H9 (cell line): ENCODE measurements around the gene PCYT1B. TPM values are rescaled to one million over a fixed set of nuclear protein-coding genes. Genes with fewer than 3 reads are reported as not detected.

ENCODE experiments used
- DNase-seq: peaks from one replicate; pipeline ENCODE4 v3.0.0-alpha.2; 2017
- H2AFZ ChIP-seq: one replicate; pipeline ENCODE4 v1.6.1; 2013; ENCODE audit warnings: mild to moderate bottlenecking, low read length, control low read depth, moderate library complexity
- H2AK5ac ChIP-seq: 2 replicates; pipeline ENCODE4 v1.6.1; 2013; ENCODE audit warnings: low read length, control low read depth, mixed read lengths; ENCODE audit not compliant: insufficient read length
- H2BK120ac ChIP-seq: one replicate; pipeline ENCODE4 v1.6.1; 2013; ENCODE audit warnings: low read depth, mild to moderate bottlenecking, low read length, control low read depth, inconsistent platforms; ENCODE audit not compliant: poor library complexity, severe bottlenecking
- H2BK12ac ChIP-seq: 2 replicates; pipeline ENCODE4 v1.6.1; 2013; ENCODE audit warnings: low read length, control low read depth, mixed read lengths, low read depth; ENCODE audit not compliant: insufficient read length
- H2BK15ac ChIP-seq: 2 replicates; pipeline ENCODE4 v1.6.1; 2013; ENCODE audit warnings: low read depth, low read length, control low read depth
- H2BK20ac ChIP-seq: one replicate; pipeline ENCODE4 v1.6.1; 2013; ENCODE audit warnings: low read depth, mild to moderate bottlenecking, low read length, control low read depth, inconsistent platforms; ENCODE audit not compliant: poor library complexity, severe bottlenecking
- H2BK5ac ChIP-seq: 2 replicates; pipeline ENCODE4 v1.6.1; 2013; ENCODE audit warnings: low read length, control low read depth, mixed read lengths; ENCODE audit not compliant: insufficient read length
- H3K14ac ChIP-seq: 2 replicates; pipeline ENCODE4 v1.6.1; 2013; ENCODE audit warnings: low read length, control low read depth; ENCODE audit not compliant: insufficient read depth
- H3K18ac ChIP-seq: 2 replicates; pipeline ENCODE4 v1.6.1; 2013; ENCODE audit warnings: low read depth, mild to moderate bottlenecking, mixed read lengths, low read length, control low read depth; ENCODE audit not compliant: insufficient read length
- H3K23ac ChIP-seq: 2 replicates; pipeline ENCODE4 v1.6.1; 2013; ENCODE audit warnings: low read length, control low read depth, mixed read lengths, low read depth; ENCODE audit not compliant: insufficient read length
- H3K23me2 ChIP-seq: 2 replicates; pipeline ENCODE4 v1.6.1; 2013; ENCODE audit warnings: low read depth, mild to moderate bottlenecking, mixed read lengths, low read length, control low read depth; ENCODE audit not compliant: insufficient read length, poor library complexity, severe bottlenecking
- H3K27ac ChIP-seq: 2 replicates; pipeline ENCODE4 v1.5.1; 2013; ENCODE audit warnings: low read length, control low read depth, mixed read lengths, low read depth; ENCODE audit not compliant: insufficient read length
- H3K27me3 ChIP-seq: 2 replicates; pipeline ENCODE4 v1.6.1; 2013; ENCODE audit warnings: low read length, control low read depth, inconsistent platforms; ENCODE audit not compliant: insufficient read depth
- H3K4ac ChIP-seq: 2 replicates; pipeline ENCODE4 v1.6.1; 2013; ENCODE audit warnings: low read depth, mild to moderate bottlenecking, control low read depth, inconsistent platforms, low read length, moderate library complexity
- H3K4me1 ChIP-seq: 2 replicates; pipeline ENCODE4 v1.6.1; 2013; ENCODE audit warnings: low read length, control low read depth, inconsistent platforms; ENCODE audit not compliant: insufficient read depth
- H3K4me2 ChIP-seq: 2 replicates; pipeline ENCODE4 v1.6.1; 2013; ENCODE audit warnings: low read length, control low read depth, mixed read lengths; ENCODE audit not compliant: insufficient read length, insufficient read depth
- H3K56ac ChIP-seq: 2 replicates; pipeline ENCODE4 v1.6.1; 2013; ENCODE audit warnings: low read depth, mild to moderate bottlenecking, mixed read lengths, low read length, control low read depth; ENCODE audit not compliant: insufficient read length
- H3K79me1 ChIP-seq: 2 replicates; pipeline ENCODE4 v1.6.1; 2013; ENCODE audit warnings: low read depth, mild to moderate bottlenecking, moderate library complexity, low read length, control low read depth, inconsistent platforms; ENCODE audit not compliant: insufficient read depth, poor library complexity, severe bottlenecking
- H3K79me2 ChIP-seq: 2 replicates; pipeline ENCODE4 v1.6.1; 2013; ENCODE audit warnings: low read length, control low read depth, inconsistent platforms; ENCODE audit not compliant: insufficient read depth
- H3K9ac ChIP-seq: 2 replicates; pipeline ENCODE4 v1.6.1; 2013; ENCODE audit warnings: low read length, control low read depth, mixed read lengths; ENCODE audit not compliant: insufficient read length; ENCODE audit errors: extremely low read depth
- H3K9me3 ChIP-seq: one replicate; pipeline ENCODE4 v1.6.1; 2013; ENCODE audit warnings: low read depth, low read length, inconsistent platforms; ENCODE audit not compliant: control insufficient read depth
- H3T11ph ChIP-seq: one replicate; pipeline ENCODE4 v1.6.1; 2013; ENCODE audit warnings: mild to moderate bottlenecking, low read length, control low read depth, inconsistent platforms
- H4K20me1 ChIP-seq: one replicate; pipeline ENCODE4 v1.6.1; 2013; ENCODE audit not compliant: control insufficient read depth, insufficient read length, insufficient read depth
- H4K5ac ChIP-seq: 2 replicates; pipeline ENCODE4 v1.6.1; 2013; ENCODE audit warnings: low read depth, mild to moderate bottlenecking, mixed read lengths, low read length, control low read depth; ENCODE audit not compliant: insufficient read length
- H4K8ac ChIP-seq: replicated peaks from 2 replicates; pipeline ENCODE4 v1.6.1; 2013; ENCODE audit warnings: low read length, control low read depth, mixed read lengths, low read depth; ENCODE audit not compliant: insufficient read length
- H4K91ac ChIP-seq: 2 replicates; pipeline ENCODE4 v1.6.1; 2013; ENCODE audit warnings: low read depth, mild to moderate bottlenecking, moderate library complexity, mixed read lengths, low read length, control low read depth; ENCODE audit not compliant: insufficient read length
- H3K27ac Mint-ChIP-seq, 3 experiments: 2 replicates in 2 of 3; 3 replicates in 1 of 3; pipeline ENCODE4 v1.8.0; 2020 to 2021; ENCODE audit warnings: mixed read lengths in 3 of 3, mild to moderate bottlenecking in 1 of 3, moderate library complexity in 1 of 3
- H3K27me3 Mint-ChIP-seq: 2 replicates; pipeline ENCODE4 v1.8.0; 2021; ENCODE audit warnings: low read depth, mild to moderate bottlenecking, moderate library complexity, mixed read lengths
- H3K36me3 Mint-ChIP-seq, 3 experiments: 2 replicates in 2 of 3; 3 replicates in 1 of 3; pipeline ENCODE4 v1.8.0; 2020 to 2021; ENCODE audit warnings: low read depth in 3 of 3, mixed read lengths in 3 of 3; ENCODE audit not compliant: insufficient read depth in 1 of 3
- H3K4me1 Mint-ChIP-seq, 2 experiments: 2 replicates each; pipeline ENCODE4 v1.8.0; 2020; ENCODE audit warnings: mixed read lengths in 2 of 2
- H3K4me3 Mint-ChIP-seq, 2 experiments: 2 replicates in 1 of 2; 3 replicates in 1 of 2; pipeline ENCODE4 v1.8.0; 2020 to 2021; ENCODE audit warnings: mild to moderate bottlenecking in 2 of 2, mixed read lengths in 2 of 2, moderate library complexity in 1 of 2
- H3K9me3 Mint-ChIP-seq, 2 experiments: 2 replicates in 1 of 2; 3 replicates in 1 of 2; pipeline ENCODE4 v1.8.0; 2020; ENCODE audit warnings: mild to moderate bottlenecking in 2 of 2, mixed read lengths in 2 of 2, moderate library complexity in 1 of 2
- CTCF ChIP-seq: fragments of 200-600 bp; sonication (generic); conservative IDR thresholded peaks from 3 replicates; pipeline ENCODE4 v1.8.0; 2021; ENCODE audit warnings: antibody characterized with exemption, mild to moderate bottlenecking
- WGBS: extraction: QIAGEN DNeasy Blood & Tissue Kit; methylation state at CpG from one replicate; pipeline ENCODE4 v1.1.7; 2013; ENCODE audit warnings: missing lambda C conversion rate, low lambda C conversion rate, mixed read lengths; ENCODE audit not compliant: insufficient read length; ENCODE audit errors: extremely low coverage; 5-methylcytosine and 5-hydroxymethylcytosine counted together
- total RNA-seq: library from RNA; stranded (reverse); gene quantifications from 2 replicates; pipeline ENCODE4 v1.2.1, GENCODE V29; 2021

PCYT1B gene
- total RNA-seq, 1 experiment from 2014 or later: 29.1 TPM

- no peak overlapping the region for H2BK120ac ChIP-seq
- no peaks in the 10 kb centered on the region for H3K23me2 ChIP-seq
- TF ChIP-seq CTCF: no peak
- no CpG with 5 or more reads among the region's 4 CpGs for WGBS
- H4K8ac ChIP-seq: no peak overlapping the region
- no peaks in the 10 kb centered on the region for H4K20me1 ChIP-seq
- no peak overlapping the region for H3K23ac ChIP-seq
- Mint-ChIP-seq H3K4me3 (no peak overlapping the region), H3K36me3 (peaks cover 2 to 14% (median 12%) of the 10 kb centered on the region in 3 experiments; a peak in 5 of 7 replicates), H3K9me3 (no peaks in the 10 kb centered on the region), H3K4me1 (no peaks in the 10 kb centered on the region), H3K27me3 (no peaks in the 10 kb centered on the region), H3K27ac (no peak overlapping the region)
- no peak overlapping the region for H3K14ac ChIP-seq
- no peaks in the 10 kb centered on the region for H3K79me1 ChIP-seq
- H2BK12ac ChIP-seq: no peak overlapping the region
- no peak for DNase-seq
- no peaks in the 10 kb centered on the region for H3K27me3 ChIP-seq
- no peak overlapping the region for H4K91ac ChIP-seq
- no peak overlapping the region for H3K18ac ChIP-seq
- no peak overlapping the region for H3K4ac ChIP-seq
- no peak overlapping the region for H2AFZ ChIP-seq
- no peak overlapping the region for H3K56ac ChIP-seq
- no peaks in the 10 kb centered on the region for H3K79me2 ChIP-seq
- H2BK15ac ChIP-seq: no peak overlapping the region
- no peak overlapping the region for H2AK5ac ChIP-seq
- H2BK5ac ChIP-seq: no peak overlapping the region
- H4K5ac ChIP-seq: no peak overlapping the region
- H2BK20ac ChIP-seq: no peak overlapping the region
- no peak overlapping the region for H3K4me2 ChIP-seq
- H3K9ac ChIP-seq: no peak overlapping the region
- H3K27ac ChIP-seq: no peak overlapping the region
- H3T11ph ChIP-seq: no peak overlapping the region
- no peaks in the 10 kb centered on the region for H3K9me3 ChIP-seq
- H3K4me1 ChIP-seq: no peaks in the 10 kb centered on the region
Observed at GRCh38 chrX:24601858-24602257, 45.3 kb downstream of the PCYT1B start.
